A172 (cell line): ENCODE measurements around the gene POLR2I. TPM values are rescaled to one million over a fixed set of nuclear protein-coding genes. Genes with fewer than 3 reads are reported as not detected.

Experiments
- DNase-seq: peaks from one replicate; pipeline ENCODE4 v3.0.0-alpha.2; 2015; ENCODE audit warnings: low spot score
- total RNA-seq: library from RNA; depleted of rRNA; stranded (reverse); fragments of >200 nt; shearing (Covaris generic); gene quantifications from 2 replicates; pipeline ENCODE4 v1.2.3, GENCODE V29; 2014; rRNA removed

Gene POLR2I
- 64.9 and 132 TPM in 2 replicates for total RNA-seq

- peak; percentile 100 for DNase-seq
These were observed at the start of gene POLR2I for GRCh38 chr19:36114721-36115452. Gene POLR2I, minus strand, starts transcription at chr19:36114875. Its CDS starts 19 bp downstream, at chr19:36114856.

GRCh38 chr19:36163813-36164212, 49.1 kb upstream of the POLR2I start:
- DNase-seq: no peak

- no peak for DNase-seq
These were observed 46.3 kb upstream of the POLR2I start for GRCh38 chr19:36160821-36161596.

- DNase-seq: no peak
These were observed 38.5 kb upstream of the POLR2I start for GRCh38 chr19:36153126-36153525.

- no peak for DNase-seq
These were observed 37.8 kb upstream of the POLR2I start, which contains the start of gene COX7A1 for GRCh38 chr19:36152352-36153091. Gene COX7A1, minus strand, starts transcription at chr19:36152447. Its CDS starts 40 bp downstream, at chr19:36152407.

GRCh38 chr19:36152019-36152351, 37.3 kb upstream of the POLR2I start:
- no peak for DNase-seq

- DNase-seq: no peak
These were observed 36.7 kb upstream of the POLR2I start for GRCh38 chr19:36151144-36152018.

GRCh38 chr19:36150586-36150985, 35.9 kb upstream of the POLR2I start:
- DNase-seq: no peak

- DNase-seq: no peak
These were observed 35.2 kb upstream of the POLR2I start for GRCh38 chr19:36149673-36150406.

GRCh38 chr19:36144624-36145023, 29.9 kb upstream of the POLR2I start:
- DNase-seq: no peak

GRCh38 chr19:36142496-36142895, 27.8 kb upstream of the POLR2I start:
- DNase-seq: no peak

GRCh38 chr19:36142046-36142445, 27.4 kb upstream of the POLR2I start:
- DNase-seq: no peak

GRCh38 chr19:36141039-36141927, 26.6 kb upstream of the POLR2I start:
- peak; percentile 74 for DNase-seq

- DNase-seq: peak; percentile 53
These were observed 25.8 kb upstream of the POLR2I start for GRCh38 chr19:36140304-36141038.

- peak; percentile 96 for DNase-seq
These were observed 25.0 kb upstream of the POLR2I start, which contains the start of gene CAPNS1 for GRCh38 chr19:36139473-36140303. Gene CAPNS1, plus strand, starts transcription at chr19:36140066. Its CDS starts 946 bp downstream, at chr19:36141012.

GRCh38 chr19:36139120-36139472, 24.4 kb upstream of the POLR2I start:
- DNase-seq: no peak

GRCh38 chr19:36136964-36137686, 22.4 kb upstream of the POLR2I start:
- DNase-seq: peak; percentile 97
